Measurements from ENCODE around the gene STUB1.

DNA sequence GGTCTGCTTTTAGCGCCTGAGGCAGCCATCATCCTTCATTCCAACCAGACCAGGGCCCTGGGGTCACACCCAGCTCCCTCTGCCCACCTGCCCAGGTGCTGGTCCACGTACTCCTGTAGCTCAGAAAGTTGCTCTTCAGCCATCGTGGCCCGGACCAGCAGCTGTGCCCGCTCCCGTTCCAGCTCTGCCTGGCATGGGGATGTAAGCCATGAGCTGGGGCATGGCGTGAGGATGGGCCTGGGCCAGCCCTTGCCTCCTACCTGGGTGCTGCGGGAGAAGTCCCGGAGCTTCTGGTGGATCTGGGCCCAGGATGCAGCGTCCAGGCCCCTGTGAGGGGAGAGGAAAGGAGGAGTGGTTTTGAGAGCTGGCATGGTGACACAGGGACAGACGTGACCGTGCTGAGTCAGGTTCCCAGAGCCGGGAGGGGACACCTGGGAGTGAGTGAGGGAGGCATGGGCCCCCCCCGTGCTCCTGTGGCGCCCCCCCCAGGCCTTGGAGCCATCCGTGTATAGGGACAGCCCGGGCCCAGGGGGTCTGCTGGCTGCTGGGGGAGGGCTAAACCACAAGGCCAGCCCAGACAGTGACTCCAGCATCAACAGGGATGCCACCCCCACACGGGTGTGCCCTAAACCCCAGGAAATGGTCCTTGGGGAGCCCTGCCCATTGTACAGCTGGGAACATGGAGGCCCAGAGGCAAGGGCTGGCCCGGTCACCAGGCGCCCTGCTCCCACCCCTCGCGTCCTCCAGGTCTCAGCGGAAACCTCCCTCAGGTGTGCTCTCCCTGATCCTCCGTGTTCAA lies 42.8 kb downstream of the STUB1 start:
- TF ChIP-seq, protein P1, sequence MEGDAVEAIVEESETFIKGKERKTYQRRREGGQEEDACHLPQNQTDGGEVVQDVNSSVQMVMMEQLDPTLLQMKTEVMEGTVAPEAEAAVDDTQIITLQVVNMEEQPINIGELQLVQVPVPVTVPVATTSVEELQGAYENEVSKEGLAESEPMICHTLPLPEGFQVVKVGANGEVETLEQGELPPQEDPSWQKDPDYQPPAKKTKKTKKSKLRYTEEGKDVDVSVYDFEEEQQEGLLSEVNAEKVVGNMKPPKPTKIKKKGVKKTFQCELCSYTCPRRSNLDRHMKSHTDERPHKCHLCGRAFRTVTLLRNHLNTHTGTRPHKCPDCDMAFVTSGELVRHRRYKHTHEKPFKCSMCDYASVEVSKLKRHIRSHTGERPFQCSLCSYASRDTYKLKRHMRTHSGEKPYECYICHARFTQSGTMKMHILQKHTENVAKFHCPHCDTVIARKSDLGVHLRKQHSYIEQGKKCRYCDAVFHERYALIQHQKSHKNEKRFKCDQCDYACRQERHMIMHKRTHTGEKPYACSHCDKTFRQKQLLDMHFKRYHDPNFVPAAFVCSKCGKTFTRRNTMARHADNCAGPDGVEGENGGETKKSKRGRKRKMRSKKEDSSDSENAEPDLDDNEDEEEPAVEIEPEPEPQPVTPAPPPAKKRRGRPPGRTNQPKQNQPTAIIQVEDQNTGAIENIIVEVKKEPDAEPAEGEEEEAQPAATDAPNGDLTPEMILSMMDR (IDR thresholded peaks at IDR 0.05), result no peak
- no peak for TF ChIP-seq POLR2A (IDR thresholded peaks at IDR 0.05)
